Activated CD4-positive, alpha-beta memory T cell treated with anti-CD3 and anti-CD28 coated beads, Interleukin-2, amount 10 ng/mL, durations not matched to agents 7 days and 5 days (primary cell): ENCODE results near the gene HOXB2. TPM values are rescaled to one million over a fixed set of nuclear protein-coding genes. Genes with fewer than 3 reads are reported as not detected.

ENCODE experiments used
- CTCF ChIA-PET: fragments of 350-600 bp; sonication (Branson Sonifier 250); formaldehyde crosslinking; loops from one replicate; lab custom pipeline; 2021; ENCODE audit warnings: antibody characterized with exemption, inconsistent platforms; lab: Charles Lee
- POLR2A ChIA-PET: fragments of 350-600 bp; sonication (Branson Sonifier 250); formaldehyde crosslinking; loops from one replicate; lab custom pipeline; 2021; ENCODE audit warnings: antibody characterized with exemption; lab: Charles Lee
- DNase-seq: peaks from one replicate; pipeline ENCODE4 v3.0.0-alpha.2; 2020
- H3K27ac Mint-ChIP-seq: one replicate; pipeline ENCODE4 v1.8.0; 2021; ENCODE audit warnings: mild to moderate bottlenecking, mixed read lengths
- H3K27me3 Mint-ChIP-seq: one replicate; pipeline ENCODE4 v1.8.0; 2021; ENCODE audit warnings: mixed read lengths
- H3K36me3 Mint-ChIP-seq: one replicate; pipeline ENCODE4 v1.8.0; 2021; ENCODE audit warnings: low read depth, mixed read lengths
- H3K4me1 Mint-ChIP-seq: one replicate; pipeline ENCODE4 v1.8.0; 2021; ENCODE audit warnings: mixed read lengths
- H3K4me3 Mint-ChIP-seq: one replicate; pipeline ENCODE4 v1.8.0; 2021; ENCODE audit warnings: mild to moderate bottlenecking, mixed read lengths
- H3K9me3 Mint-ChIP-seq: one replicate; pipeline ENCODE4 v1.8.0; 2021; ENCODE audit warnings: mixed read lengths
- total RNA-seq, 2 experiments: library from RNA; stranded (reverse); gene quantifications; one replicate each; pipeline ENCODE4 v1.2.3, GENCODE V29; 2021

HOXB2 gene
- total RNA-seq, 2 experiments from 2014 or later: 20.3 to 20.9 TPM

DNA sequence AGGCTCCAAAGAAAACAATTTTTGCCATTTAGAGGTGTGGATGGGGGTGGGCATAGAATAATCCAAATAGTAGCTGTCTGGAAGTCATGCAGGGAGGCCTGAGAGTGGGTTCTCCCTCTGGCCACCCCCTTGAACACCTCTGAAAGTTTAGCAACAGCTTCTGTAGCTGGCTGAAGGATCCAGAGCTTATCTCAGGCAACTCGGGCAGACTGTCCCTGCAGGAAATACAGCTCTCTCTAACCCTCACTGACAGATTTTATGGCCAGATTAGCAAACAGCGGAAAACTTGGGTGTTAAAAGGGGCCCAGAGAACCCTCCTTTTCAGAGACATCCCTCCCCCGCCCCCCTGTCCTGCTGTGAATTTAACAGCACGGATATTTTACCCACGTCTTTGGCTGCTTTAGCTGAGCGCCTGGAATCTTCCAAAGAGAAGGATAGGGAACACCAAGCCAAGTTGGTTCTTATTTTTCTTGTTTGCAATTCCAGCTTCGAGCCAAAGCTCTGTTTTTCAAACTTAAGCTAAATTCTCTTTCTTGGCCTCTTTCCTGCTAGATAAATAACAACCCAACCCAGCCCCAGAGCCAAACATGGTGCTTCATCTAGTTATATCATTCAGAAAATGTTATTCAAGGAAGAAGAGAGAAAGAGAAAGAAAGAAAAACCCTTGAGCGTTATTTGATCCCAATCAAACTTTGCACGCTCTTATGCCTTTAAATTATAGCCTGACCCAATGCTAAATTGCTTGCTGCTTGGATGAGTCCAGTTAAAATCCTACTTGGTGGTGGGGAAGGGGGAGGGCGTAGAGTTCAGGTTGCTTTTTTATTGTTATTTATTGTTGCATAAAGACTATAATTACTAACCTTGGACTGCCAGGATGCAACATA lies 2.3 kb upstream of the HOXB2 start:
- ChIA-PET CTCF (interaction anchor here (0.7 to 0.8 kb wide), 5 partner anchors 10 to 362 kb away, joined by 3 to 5 read pairs (median 3); no protein-coding TSS in a partner anchor), POLR2A (interaction anchor here (0.6 to 2.6 kb wide), 6 partner anchors 9 to 47 kb away, joined by 3 to 12 read pairs (median 4); no protein-coding TSS in a partner anchor)
- Mint-ChIP-seq H3K27me3 (peaks cover 20% of the 10 kb centered on the region), H3K9me3 (no peaks in the 10 kb centered on the region), H3K4me1 (peaks cover 43% of the 10 kb centered on the region), H3K36me3 (peaks cover 18% of the 10 kb centered on the region), H3K4me3 (peak overlapping the region; percentile 54), H3K27ac (peak overlapping the region; percentile 74)
- peak; percentile 27 for DNase-seq

DNA sequence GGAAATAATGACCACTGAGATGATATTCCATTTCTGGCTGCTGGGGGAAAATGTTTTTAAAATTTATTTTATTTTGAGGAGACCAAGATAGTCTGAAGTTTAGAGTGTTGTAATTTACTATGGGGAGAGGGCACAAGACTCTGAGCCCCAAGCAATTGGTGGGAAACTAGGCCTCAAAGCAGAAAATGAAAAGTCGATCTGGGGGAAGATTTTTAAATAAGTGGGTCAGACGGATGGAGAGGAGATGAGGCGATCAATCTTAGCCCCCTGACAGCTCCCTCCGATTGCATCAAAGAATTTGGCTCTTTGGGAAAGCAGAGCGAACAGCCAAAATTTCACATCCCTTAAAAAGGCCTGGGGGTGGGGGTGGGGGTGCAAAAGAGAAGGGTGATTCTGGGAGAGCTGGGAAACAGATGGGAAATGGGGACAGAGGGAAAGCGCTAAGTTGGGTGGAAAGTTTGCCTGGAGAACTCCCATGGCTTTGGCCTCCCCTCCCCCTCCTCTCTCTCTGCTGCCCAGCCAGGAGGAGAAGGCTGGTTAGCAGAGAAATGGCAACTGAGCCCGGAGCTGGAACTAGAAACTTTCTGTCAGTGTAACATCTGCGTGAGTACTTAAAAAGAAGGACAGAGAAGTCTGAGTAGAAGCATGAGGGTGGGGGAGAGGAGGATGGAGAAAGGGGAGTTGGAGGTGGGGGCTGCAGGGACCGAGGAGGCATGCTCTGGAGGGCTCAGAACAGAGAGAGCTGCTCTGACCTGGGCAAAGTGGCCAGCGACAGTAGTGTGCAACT lies 1.4 kb upstream of the HOXB2 start:
- ChIA-PET CTCF (interaction anchor here (0.7 to 1.7 kb wide), 4 partner anchors 11 to 194 kb away, joined by 3 to 5 read pairs (median 4); no protein-coding TSS in a partner anchor), POLR2A (interaction anchor here (0.6 to 2.6 kb wide), 6 partner anchors 9 to 46 kb away, joined by 3 to 12 read pairs (median 4); no protein-coding TSS in a partner anchor)
- no peak for DNase-seq
- H3K36me3 Mint-ChIP-seq: peaks cover 23% of the 10 kb centered on the region
- peak overlapping the region; percentile 54 for H3K4me3 Mint-ChIP-seq
- peaks cover 48% of the 10 kb centered on the region for H3K4me1 Mint-ChIP-seq
- H3K27me3 Mint-ChIP-seq: peaks cover 25% of the 10 kb centered on the region
- no peaks in the 10 kb centered on the region for H3K9me3 Mint-ChIP-seq
- H3K27ac Mint-ChIP-seq: peak overlapping the region; percentile 74

DNA sequence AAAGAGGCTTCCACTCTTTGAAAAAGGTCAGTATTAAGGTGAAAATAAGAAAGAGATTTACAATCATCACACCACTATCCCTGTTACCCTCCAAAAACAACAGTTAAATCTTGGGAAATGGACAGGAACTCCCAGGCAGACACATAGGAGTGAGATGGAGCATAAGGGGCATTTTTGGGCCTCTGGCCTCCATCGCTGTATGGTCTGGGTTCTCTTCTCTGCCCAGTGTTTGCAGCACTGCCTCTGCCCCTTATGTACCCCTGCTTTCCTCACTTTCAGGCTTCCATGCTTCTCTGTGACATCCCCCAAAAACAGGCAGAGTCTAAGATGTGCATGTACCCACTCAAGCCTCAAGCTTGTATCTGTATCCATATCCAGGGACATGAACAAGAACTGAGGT lies 630 bp upstream of the HOXB2 start:
- H3K4me1 Mint-ChIP-seq: peaks cover 53% of the 10 kb centered on the region
- peak overlapping the region; percentile 89 for H3K27ac Mint-ChIP-seq
- POLR2A ChIA-PET: interaction anchor here (0.7 kb wide), 1 partner anchor 10 kb away, joined by 3 read pairs; no protein-coding TSS in a partner anchor
- H3K27me3 Mint-ChIP-seq: peaks cover 25% of the 10 kb centered on the region
- DNase-seq: no peak
- H3K4me3 Mint-ChIP-seq: peak overlapping the region; percentile 89
- H3K9me3 Mint-ChIP-seq: no peaks in the 10 kb centered on the region
- CTCF ChIA-PET: interaction anchor here (1.7 kb wide), 1 partner anchor 53 kb away, joined by 5 read pairs; no protein-coding TSS in a partner anchor
- peaks cover 23% of the 10 kb centered on the region for H3K36me3 Mint-ChIP-seq

DNA sequence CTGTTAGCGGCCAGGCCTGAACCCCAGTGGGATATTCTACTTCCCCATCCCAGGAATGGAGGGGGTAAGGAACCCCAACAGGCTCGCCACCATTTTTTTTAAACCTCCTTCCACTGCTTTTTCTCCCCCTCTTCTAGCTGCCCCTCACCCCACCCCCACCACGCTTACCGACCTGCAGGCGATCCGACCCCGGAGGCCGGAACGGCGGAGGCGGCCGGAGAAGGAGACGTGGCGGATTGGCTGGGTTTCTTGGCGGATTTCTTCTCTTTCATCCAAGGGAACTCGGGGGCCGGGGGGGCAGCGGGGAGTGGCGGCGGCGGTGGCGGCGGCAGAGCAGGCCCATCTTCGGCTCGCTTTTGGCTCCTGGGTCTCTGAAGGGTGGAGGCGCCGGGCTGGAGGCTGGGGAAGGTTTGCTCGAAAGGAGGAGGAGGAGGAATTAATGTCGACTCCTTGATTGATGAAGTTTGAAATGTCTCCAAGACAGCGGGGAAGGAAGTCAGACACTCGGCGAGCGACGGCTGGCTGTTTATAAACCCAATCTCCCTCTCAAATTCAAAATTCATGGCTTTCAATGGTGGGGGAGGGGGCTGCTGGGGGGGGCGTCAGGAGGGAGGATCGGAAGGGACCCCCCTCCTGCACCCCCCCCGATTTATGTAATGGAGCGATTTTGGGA lies 424 bp downstream of the HOXB2 start:
- CTCF ChIA-PET: interaction anchor here (1.1 to 1.7 kb wide), 2 partner anchors 49 to 52 kb away, joined by 3 to 5 read pairs; no protein-coding TSS in a partner anchor
- H3K27me3 Mint-ChIP-seq: peaks cover 31% of the 10 kb centered on the region

DNA sequence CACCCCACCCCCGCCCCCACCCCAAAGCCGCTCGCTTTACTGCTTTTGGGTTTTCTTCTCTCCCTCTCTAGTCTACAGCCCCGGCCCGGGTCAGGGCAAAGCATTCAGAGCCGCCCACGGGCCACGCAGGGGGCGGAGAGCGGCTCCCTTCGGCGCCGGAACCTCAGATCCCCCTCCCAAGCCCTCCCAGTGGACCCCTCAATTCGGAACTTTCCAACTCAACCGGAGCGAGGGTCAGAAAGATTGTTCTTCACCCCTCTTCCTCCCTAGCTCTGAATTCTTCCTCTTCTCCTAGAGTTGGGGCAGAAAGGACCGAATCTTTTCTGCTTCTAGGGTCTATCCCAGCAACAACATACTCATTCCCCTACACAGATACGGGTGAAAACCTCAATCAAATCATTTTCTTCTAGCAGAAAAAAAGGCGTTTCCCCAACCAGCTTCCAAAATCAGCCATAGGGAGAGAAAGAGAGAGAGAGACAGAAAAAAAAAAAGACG lies 1.0 kb downstream of the HOXB2 start:
- DNase-seq: peak; percentile 45
- H3K4me3 Mint-ChIP-seq: peak overlapping the region; percentile 89
- H3K9me3 Mint-ChIP-seq: no peaks in the 10 kb centered on the region
- H3K27ac Mint-ChIP-seq: peak overlapping the region; percentile 89
- POLR2A ChIA-PET: interaction anchor here (0.6 to 2.4 kb wide), 10 partner anchors 12 to 895 kb away, joined by 3 to 15 read pairs (median 3); partner anchors contain the start of gene HOXB4
- peaks cover 19% of the 10 kb centered on the region for H3K36me3 Mint-ChIP-seq
- H3K27me3 Mint-ChIP-seq: peaks cover 32% of the 10 kb centered on the region
- H3K4me1 Mint-ChIP-seq: peaks cover 58% of the 10 kb centered on the region
- CTCF ChIA-PET: interaction anchor here (1.1 kb wide), 1 partner anchor 49 kb away, joined by 3 read pairs; no protein-coding TSS in a partner anchor

More for the DNA sequence above, 424 bp downstream of the HOXB2 start:
- H3K36me3 Mint-ChIP-seq: peaks cover 21% of the 10 kb centered on the region
- H3K9me3 Mint-ChIP-seq: no peaks in the 10 kb centered on the region
- peak overlapping the region; percentile 89 for H3K4me3 Mint-ChIP-seq
- H3K4me1 Mint-ChIP-seq: peaks cover 60% of the 10 kb centered on the region
- peak; percentile 42 for DNase-seq
- POLR2A ChIA-PET: interaction anchor here (0.7 to 2.4 kb wide), 6 partner anchors 11 to 896 kb away, joined by 3 to 15 read pairs (median 3); partner anchors contain the start of gene HOXB4
- H3K27ac Mint-ChIP-seq: peak overlapping the region; percentile 89

DNA sequence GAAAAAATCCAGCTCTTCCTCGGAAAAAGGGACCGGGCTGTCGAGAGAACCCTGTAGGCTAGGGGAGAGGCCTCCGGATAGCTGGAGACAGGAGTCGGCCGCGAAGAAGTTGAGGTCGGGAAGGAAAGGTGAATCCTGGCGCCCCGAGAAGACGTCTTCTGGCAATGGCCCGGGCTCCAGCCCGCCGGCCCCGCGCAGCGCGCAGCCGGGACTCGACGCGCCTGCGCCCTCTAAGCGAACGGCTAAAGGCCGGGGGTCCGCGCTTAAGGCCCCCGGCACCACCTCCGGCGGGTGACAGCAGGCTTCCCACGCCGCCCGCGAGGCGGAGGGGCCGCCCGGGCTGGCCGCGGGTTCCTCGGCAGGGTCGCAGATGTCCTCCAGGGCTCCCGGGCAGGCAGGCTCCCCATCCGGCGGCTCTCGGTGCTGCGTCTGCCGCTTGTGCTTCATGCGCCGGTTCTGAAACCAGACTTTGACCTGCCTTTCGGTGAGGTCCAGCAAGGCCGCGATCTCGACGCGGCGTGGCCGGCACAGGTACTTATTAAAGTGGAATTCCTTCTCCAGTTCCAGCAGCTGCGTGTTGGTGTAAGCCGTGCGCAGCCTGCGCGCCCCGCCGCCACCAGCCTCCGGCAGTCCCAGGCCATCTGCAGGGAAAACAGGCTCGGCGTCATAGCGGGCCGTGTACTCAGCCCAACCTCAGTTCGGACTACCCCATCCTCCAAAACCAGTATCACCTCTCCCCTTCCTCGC lies 1.6 kb downstream of the HOXB2 start:
- ChIA-PET POLR2A (interaction anchor here (0.6 to 2.4 kb wide), 8 partner anchors 12 to 135 kb away, joined by 3 to 15 read pairs (median 4); partner anchors contain the start of gene HOXB4), CTCF (interaction anchor here (1.0 to 4.6 kb wide), 5 partner anchors 32 to 191 kb away, joined by 3 to 24 read pairs (median 5); no protein-coding TSS in a partner anchor)
- Mint-ChIP-seq H3K9me3 (no peaks in the 10 kb centered on the region), H3K27ac (peak overlapping the region; percentile 95), H3K4me3 (peak overlapping the region; percentile 89), H3K27me3 (peaks cover 32% of the 10 kb centered on the region), H3K36me3 (peaks cover 19% of the 10 kb centered on the region), H3K4me1 (peaks cover 55% of the 10 kb centered on the region)
- DNase-seq: peak; percentile 69

DNA sequence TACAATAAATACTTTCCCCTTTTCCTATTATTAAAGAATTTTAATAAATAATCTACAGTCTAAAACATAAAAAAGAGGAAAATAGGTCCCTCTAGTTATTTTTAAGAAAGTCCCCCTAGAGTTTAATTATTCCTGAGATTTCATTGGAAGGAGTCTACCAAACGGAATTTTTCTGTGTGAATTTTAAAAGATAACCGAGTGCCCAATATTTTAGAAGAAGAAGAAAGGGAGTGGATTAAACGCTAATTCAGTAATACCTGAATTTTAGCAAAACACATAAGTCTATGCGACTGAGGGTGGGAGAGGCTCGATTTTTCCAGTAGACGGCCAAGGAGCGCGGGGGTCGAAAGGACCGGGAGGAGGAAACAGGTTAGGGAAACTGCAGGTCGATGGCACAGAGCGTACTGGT lies 2.2 kb downstream of the HOXB2 start:
- Mint-ChIP-seq H3K27ac (peak overlapping the region; percentile 95), H3K4me3 (peak overlapping the region; percentile 89), H3K9me3 (no peaks in the 10 kb centered on the region), H3K36me3 (peaks cover 19% of the 10 kb centered on the region), H3K4me1 (peaks cover 49% of the 10 kb centered on the region), H3K27me3 (peaks cover 32% of the 10 kb centered on the region)
- no peak for DNase-seq
- CTCF ChIA-PET: interaction anchor here (1.0 to 4.6 kb wide), 4 partner anchors 31 to 191 kb away, joined by 3 to 24 read pairs (median 5); no protein-coding TSS in a partner anchor
- POLR2A ChIA-PET: interaction anchor here (1.2 to 2.4 kb wide), 4 partner anchors 31 to 114 kb away, joined by 5 to 15 read pairs (median 8); no protein-coding TSS in a partner anchor

DNA sequence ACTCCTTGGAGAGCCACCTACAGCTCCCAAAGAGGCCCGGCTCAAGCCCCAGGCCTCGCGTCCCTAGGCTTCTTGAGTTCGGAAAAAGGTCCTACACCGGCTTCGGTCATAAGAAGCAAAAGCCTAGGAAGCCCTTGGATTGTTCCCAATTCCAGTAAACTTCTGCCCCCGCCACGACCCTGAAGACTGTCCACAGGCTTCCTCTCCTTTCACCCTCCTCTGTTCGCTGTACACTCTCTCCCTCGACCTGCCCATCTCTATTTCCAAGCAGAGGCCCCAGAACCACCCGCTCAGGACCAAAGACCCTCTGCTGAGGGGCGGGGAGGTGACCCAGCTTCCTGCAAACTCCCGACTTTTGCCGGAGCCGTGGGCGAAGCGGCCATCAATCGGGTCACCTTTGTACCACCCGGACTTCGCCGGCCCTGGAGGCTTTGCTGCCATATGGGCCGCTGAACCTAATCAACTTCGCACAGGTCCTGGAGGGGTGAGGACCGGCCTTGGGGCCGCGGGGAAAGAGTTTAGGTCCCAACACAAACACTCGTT lies 2.7 kb downstream of the HOXB2 start:
- Mint-ChIP-seq H3K36me3 (peaks cover 19% of the 10 kb centered on the region), H3K27ac (peak overlapping the region; percentile 92), H3K9me3 (no peaks in the 10 kb centered on the region), H3K4me3 (peak overlapping the region; percentile 89), H3K27me3 (peaks cover 37% of the 10 kb centered on the region), H3K4me1 (peaks cover 44% of the 10 kb centered on the region)
- peak; percentile 32 for DNase-seq
- CTCF ChIA-PET: interaction anchor here (1.0 to 4.6 kb wide), 5 partner anchors 31 to 190 kb away, joined by 3 to 24 read pairs (median 5); no protein-coding TSS in a partner anchor
- POLR2A ChIA-PET: interaction anchor here (0.5 to 1.8 kb wide), 10 partner anchors 19 to 178 kb away, joined by 3 to 6 read pairs (median 3); no protein-coding TSS in a partner anchor

DNA sequence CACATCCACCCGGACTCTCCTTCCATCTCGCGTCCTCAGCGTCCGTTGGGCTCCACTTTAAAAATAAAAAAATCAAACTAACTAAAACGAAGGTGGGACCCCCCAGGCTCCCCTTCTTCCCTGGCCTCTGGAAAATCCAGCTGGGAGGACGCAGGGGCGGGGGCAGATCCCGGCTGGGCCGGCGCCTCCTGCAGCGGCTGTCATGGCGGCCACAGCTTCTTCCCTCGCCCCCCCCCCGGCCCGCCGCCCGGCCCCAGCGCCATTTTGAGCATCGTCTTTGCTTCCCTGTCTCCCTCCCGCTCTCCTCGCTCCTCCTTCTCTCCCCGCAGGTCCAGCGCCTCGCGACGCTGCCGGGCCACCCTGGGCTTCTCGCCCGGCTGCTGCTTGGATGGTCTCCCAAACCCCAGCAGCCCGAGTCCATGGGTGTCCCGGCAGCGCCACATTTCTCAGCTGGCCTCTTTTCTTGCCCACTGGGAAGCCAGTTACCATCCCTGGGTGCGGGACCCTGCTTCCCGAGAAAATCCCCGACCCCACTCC lies 3.3 kb downstream of the HOXB2 start:
- Mint-ChIP-seq H3K9me3 (no peaks in the 10 kb centered on the region), H3K4me1 (peaks cover 40% of the 10 kb centered on the region), H3K27ac (peak overlapping the region; percentile 92), H3K36me3 (peaks cover 19% of the 10 kb centered on the region), H3K27me3 (peaks cover 38% of the 10 kb centered on the region), H3K4me3 (peak overlapping the region; percentile 89)
- POLR2A ChIA-PET: interaction anchor here (0.5 to 1.8 kb wide), 12 partner anchors 20 to 178 kb away, joined by 3 to 6 read pairs (median 4); no protein-coding TSS in a partner anchor
- CTCF ChIA-PET: interaction anchor here (1.8 to 4.6 kb wide), 3 partner anchors 30 to 190 kb away, joined by 5 to 24 read pairs (median 7); no protein-coding TSS in a partner anchor
- DNase-seq: peak; percentile 47

DNA sequence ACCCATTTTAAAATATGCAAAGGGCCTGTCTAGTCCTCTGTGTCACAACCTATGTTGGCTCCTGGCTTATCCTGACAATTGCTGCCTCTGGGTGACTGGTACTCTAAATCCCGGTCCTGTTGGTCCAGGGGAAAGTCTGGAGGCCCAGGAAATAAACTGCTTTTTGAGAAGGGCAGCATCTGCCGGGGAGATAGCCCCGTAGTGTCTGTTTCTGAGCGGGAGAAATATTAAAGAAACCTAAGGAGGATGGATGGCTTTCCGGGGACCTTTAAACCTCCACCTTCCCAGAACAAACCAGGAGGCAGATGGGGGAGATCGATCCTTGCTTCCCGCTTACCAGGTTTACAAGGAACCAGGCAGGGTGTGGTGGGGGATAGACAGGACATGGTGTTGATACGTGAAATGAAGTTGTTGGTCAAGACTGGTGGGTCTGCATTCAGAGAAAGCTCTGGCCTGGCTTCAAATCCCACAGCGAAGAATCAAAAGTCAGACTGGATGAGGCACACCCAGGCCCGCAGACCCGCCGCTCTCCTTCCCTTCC lies 3.8 kb downstream of the HOXB2 start:
- CTCF ChIA-PET: interaction anchor here (1.5 to 4.6 kb wide), 3 partner anchors 30 to 48 kb away, joined by 4 to 24 read pairs (median 7); no protein-coding TSS in a partner anchor
- H3K9me3 Mint-ChIP-seq: no peaks in the 10 kb centered on the region
- peak overlapping the region; percentile 92 for H3K27ac Mint-ChIP-seq
- DNase-seq: no peak
- peaks cover 35% of the 10 kb centered on the region for H3K4me1 Mint-ChIP-seq
- peaks cover 19% of the 10 kb centered on the region for H3K36me3 Mint-ChIP-seq
- H3K27me3 Mint-ChIP-seq: peaks cover 38% of the 10 kb centered on the region
- peak overlapping the region; percentile 89 for H3K4me3 Mint-ChIP-seq
- POLR2A ChIA-PET: interaction anchor here (0.7 to 2.4 kb wide), 12 partner anchors 8 to 177 kb away, joined by 3 to 10 read pairs (median 4); no protein-coding TSS in a partner anchor
